Progenitor cell of endocrine pancreas (in vitro differentiated cells): ENCODE data around the gene CORO1C. TPM values are rescaled to one million over a fixed set of nuclear protein-coding genes. Genes with fewer than 3 reads are reported as not detected.

ENCODE experiments used
- DNase-seq: peaks from one replicate; pipeline ENCODE4 v3.0.0; 2021; ENCODE audit warnings: low spot score; ENCODE audit not compliant: unreplicated experiment
- H3K27ac Mint-ChIP-seq: 2 replicates; pipeline ENCODE4 v1.8.0; 2021; ENCODE audit warnings: mild to moderate bottlenecking, moderate library complexity, mixed read lengths
- H3K27me3 Mint-ChIP-seq: 2 replicates; pipeline ENCODE4 v1.8.0; 2021; ENCODE audit warnings: mixed read lengths
- H3K36me3 Mint-ChIP-seq: 2 replicates; pipeline ENCODE4 v1.8.0; 2022; ENCODE audit warnings: mixed read lengths; ENCODE audit not compliant: insufficient read depth
- H3K4me1 Mint-ChIP-seq: 2 replicates; pipeline ENCODE4 v1.8.0; 2021; ENCODE audit warnings: low read depth, mixed read lengths
- H3K4me3 Mint-ChIP-seq: 2 replicates; pipeline ENCODE4 v1.8.0; 2021; ENCODE audit warnings: low read depth, mild to moderate bottlenecking, moderate library complexity, mixed read lengths
- H3K9me3 Mint-ChIP-seq: 2 replicates; pipeline ENCODE4 v1.8.0; 2021; ENCODE audit warnings: low read depth, mixed read lengths
- total RNA-seq: library from RNA; stranded (reverse); gene quantifications from 2 replicates; pipeline ENCODE4 v1.2.1, GENCODE V29; 2021
- TF ChIP-seq, protein P1 (sequence below): fragments of 200-600 bp; sonication (generic); IDR thresholded peaks from one replicate; pipeline ENCODE4 v1.5.0; 2021; ENCODE audit warnings: antibody characterized with exemption, mild to moderate bottlenecking; ENCODE audit not compliant: unreplicated experiment

CORO1C gene
- total RNA-seq, 1 donor from 2014 or later, result 68.3 TPM

DNA sequence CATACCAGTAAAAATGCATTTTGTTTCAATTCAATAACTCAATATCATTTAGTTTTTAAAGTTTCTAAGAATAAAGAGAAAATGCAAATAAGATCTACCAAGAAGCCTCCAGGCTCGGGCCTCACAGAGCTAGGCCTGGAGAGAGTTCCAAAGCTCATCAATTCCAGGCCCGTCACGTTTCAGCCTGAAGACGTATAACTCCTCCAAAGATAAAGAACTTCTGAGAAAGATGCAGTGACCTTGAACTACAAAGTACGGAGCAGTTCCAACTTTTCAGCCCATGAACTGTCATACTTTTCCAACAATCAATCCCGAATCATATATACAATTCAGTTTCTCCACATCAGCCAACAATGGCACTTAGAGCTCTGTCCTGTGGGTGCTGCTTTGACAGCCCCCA is 17.8 kb downstream of the CORO1C start:
- no peak for DNase-seq
- TF ChIP-seq, protein P1, sequence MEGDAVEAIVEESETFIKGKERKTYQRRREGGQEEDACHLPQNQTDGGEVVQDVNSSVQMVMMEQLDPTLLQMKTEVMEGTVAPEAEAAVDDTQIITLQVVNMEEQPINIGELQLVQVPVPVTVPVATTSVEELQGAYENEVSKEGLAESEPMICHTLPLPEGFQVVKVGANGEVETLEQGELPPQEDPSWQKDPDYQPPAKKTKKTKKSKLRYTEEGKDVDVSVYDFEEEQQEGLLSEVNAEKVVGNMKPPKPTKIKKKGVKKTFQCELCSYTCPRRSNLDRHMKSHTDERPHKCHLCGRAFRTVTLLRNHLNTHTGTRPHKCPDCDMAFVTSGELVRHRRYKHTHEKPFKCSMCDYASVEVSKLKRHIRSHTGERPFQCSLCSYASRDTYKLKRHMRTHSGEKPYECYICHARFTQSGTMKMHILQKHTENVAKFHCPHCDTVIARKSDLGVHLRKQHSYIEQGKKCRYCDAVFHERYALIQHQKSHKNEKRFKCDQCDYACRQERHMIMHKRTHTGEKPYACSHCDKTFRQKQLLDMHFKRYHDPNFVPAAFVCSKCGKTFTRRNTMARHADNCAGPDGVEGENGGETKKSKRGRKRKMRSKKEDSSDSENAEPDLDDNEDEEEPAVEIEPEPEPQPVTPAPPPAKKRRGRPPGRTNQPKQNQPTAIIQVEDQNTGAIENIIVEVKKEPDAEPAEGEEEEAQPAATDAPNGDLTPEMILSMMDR, result no peak
- Mint-ChIP-seq H3K4me1 (peaks cover 9% of the 10 kb centered on the region), H3K4me3 (no peak overlapping the region), H3K27ac (no peak overlapping the region), H3K27me3 (no peaks in the 10 kb centered on the region), H3K9me3 (no peaks in the 10 kb centered on the region), H3K36me3 (peaks cover 6% of the 10 kb centered on the region)

DNA sequence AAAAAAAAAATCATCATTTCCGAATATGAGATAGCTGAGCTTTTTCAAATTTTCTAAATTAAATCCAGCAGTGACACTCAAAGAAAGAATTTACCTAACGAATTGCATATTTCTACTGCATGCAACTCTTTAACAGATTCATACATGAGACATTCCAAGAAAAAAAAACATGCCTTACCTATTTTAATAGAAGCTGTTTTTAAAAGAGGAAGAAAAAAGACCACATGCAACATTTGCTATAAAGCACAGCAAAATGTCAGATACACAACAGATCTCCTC is 18.5 kb downstream of the CORO1C start:
- Mint-ChIP-seq H3K27ac (no peak overlapping the region), H3K4me3 (no peak overlapping the region), H3K36me3 (peaks cover 6% of the 10 kb centered on the region), H3K4me1 (peaks cover 9% of the 10 kb centered on the region), H3K9me3 (no peaks in the 10 kb centered on the region), H3K27me3 (no peaks in the 10 kb centered on the region)
- TF ChIP-seq, protein P1, result no peak
- DNase-seq, result no peak

DNA sequence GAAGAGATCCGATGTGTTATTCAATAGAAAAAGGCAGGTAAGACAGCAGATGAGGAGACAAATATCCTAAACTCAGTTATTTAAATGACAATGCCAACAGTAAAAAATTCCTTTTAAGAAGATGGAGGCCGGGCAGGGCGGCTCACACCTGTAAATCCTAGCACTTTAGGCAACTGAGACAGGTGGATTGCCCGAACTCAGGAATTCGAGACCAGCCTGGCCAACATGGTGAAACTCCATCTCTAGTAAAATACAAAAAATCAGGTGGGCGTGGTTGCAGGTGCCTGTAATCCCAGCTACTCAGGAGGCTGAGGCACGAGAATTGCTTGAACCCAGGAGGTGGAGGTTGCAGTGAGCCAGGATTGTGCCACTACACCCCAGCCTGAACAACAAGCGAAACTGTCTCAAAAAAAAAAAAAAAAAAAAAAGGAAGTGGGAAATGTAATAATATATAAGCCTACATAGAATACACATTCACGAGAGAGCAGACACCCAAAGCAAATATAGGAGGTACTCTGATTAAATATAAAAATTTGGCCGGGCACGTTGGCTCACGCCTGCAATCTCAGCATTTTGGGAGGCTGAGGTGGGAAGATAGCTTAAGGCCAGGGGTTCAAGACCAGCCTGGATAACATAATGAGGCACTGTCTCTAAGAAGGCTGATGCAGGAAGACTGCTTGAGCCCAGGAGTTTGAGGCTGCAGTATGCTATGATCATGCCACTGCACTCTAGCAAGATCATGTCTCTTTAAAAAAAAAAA is 19.0 kb downstream of the CORO1C start:
- Mint-ChIP-seq H3K36me3 (peaks cover 5% of the 10 kb centered on the region), H3K9me3 (no peaks in the 10 kb centered on the region), H3K4me1 (peaks cover 9% of the 10 kb centered on the region), H3K4me3 (no peak overlapping the region), H3K27me3 (no peaks in the 10 kb centered on the region), H3K27ac (no peak overlapping the region)
- TF ChIP-seq, protein P1, result no peak
- no peak for DNase-seq

DNA sequence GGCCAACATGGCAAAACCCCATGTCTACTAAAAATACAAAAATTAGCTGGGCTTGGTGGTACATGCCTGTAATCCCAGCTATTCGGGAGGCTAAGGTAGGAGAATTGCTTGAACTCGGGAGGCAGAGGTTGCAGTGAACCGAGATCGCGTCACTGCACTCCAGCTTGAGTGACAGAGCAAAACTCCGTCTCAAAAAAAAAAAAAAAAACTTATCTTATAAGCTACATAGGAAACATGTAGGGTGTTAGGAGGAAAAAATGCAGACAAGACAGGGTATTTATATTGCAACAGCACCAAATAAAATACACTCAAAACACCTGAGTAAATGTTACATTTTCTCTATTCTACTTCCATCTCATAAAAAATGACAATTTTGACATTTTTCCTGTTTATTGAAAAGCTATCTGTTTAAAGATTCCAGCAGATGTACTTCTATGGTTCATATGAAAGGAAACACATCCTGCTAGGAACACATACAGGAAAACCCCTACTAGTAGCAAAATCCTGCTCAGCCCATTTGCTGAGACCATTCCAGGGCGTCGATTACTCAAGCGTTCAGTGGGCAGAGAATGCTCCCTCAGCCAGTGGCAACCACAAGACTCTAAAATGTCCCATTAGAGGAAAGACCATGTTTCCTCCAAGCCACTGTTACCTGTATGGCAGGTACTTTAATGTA is 19.7 kb downstream of the CORO1C start:
- peaks cover under 1% of the 10 kb centered on the region for H3K36me3 Mint-ChIP-seq
- H3K9me3 Mint-ChIP-seq, result no peaks in the 10 kb centered on the region
- no peak overlapping the region for H3K4me3 Mint-ChIP-seq
- peaks cover 7% of the 10 kb centered on the region for H3K4me1 Mint-ChIP-seq
- TF ChIP-seq, protein P1, result no peak
- DNase-seq, result no peak
- no peaks in the 10 kb centered on the region for H3K27me3 Mint-ChIP-seq
- no peak overlapping the region for H3K27ac Mint-ChIP-seq

DNA sequence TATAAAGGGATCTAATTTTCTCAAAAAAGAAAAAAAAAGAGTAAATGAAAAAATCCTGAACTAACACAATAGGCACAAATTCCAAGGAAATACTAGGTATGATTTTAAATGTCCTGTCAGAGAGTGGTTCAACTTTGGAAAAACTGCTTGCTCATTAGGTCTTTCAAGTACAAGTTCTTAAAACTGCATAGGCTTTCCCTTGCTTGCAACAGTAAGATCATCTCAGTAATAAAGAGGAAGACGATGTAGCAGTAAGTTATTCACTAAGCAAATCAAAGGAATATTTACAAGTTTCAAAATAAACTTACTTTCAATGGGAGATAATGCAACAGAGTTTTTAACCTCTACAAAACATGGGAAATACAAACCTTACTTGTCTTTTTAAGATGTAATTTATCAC is 21.6 kb downstream of the CORO1C start:
- H3K27me3 Mint-ChIP-seq, result no peaks in the 10 kb centered on the region
- H3K27ac Mint-ChIP-seq, result no peak overlapping the region
- no peaks in the 10 kb centered on the region for H3K9me3 Mint-ChIP-seq
- TF ChIP-seq, protein P1, result no peak
- peaks cover 2% of the 10 kb centered on the region for H3K36me3 Mint-ChIP-seq
- no peak for DNase-seq
- H3K4me3 Mint-ChIP-seq, result no peak overlapping the region
- H3K4me1 Mint-ChIP-seq, result peaks cover 13% of the 10 kb centered on the region
